DND-41 (cell line): ENCODE results near the gene SIGLEC8.
"Not testable (repeated sequence)": the region's sequence is repeated elsewhere in the genome, so short reads cannot be mapped to it uniquely, and the experiment has no call there.

ENCODE experiments used
- ATAC-seq: fragments of 200-7000 bp; cut with Tn5 transposase; 3 replicates; pipeline ENCODE4 v1.9.1; 2021; ENCODE audit warnings: low read depth; ENCODE audit not compliant: insufficient read depth
- DNase-seq: peaks from one replicate; pipeline ENCODE4 v3.0.0-alpha.2; 2020
- H2AFZ ChIP-seq: 2 replicates; pipeline ENCODE4 v1.6.0; 2012; ENCODE audit warnings: low read depth, low read length
- H3K27ac ChIP-seq: 2 replicates; pipeline ENCODE4 v1.5.1; 2012; ENCODE audit warnings: low read length, inconsistent platforms
- H3K27me3 ChIP-seq: fragments of 200-600 bp; sonication (generic); 2 replicates; pipeline ENCODE4 v1.6.0; 2012; ENCODE audit warnings: low read length, mild to moderate bottlenecking, inconsistent platforms; ENCODE audit not compliant: insufficient read depth, poor library complexity
- H3K36me3 ChIP-seq: 2 replicates; pipeline ENCODE4 v1.5.1; 2012; ENCODE audit warnings: low read length, inconsistent platforms; ENCODE audit not compliant: insufficient read depth
- H3K4me1 ChIP-seq: 2 replicates; pipeline ENCODE4 v1.5.1; 2012; ENCODE audit warnings: mild to moderate bottlenecking, low read length; ENCODE audit not compliant: insufficient read depth
- H3K4me2 ChIP-seq: 2 replicates; pipeline ENCODE4 v1.6.0; 2012; ENCODE audit warnings: mild to moderate bottlenecking, moderate library complexity, low read length, inconsistent platforms; ENCODE audit not compliant: insufficient read depth
- H3K4me3 ChIP-seq, 2 experiments: fragments of 200-600 bp in 1 of 2; shearing (Covaris generic) in 1 of 2; 2 replicates each; pipeline ENCODE4 v1.5.1; 2012 to 2016; ENCODE audit warnings: inconsistent platforms in 2 of 2, low read length in 2 of 2, mild to moderate bottlenecking in 2 of 2, low read depth in 1 of 2, moderate library complexity in 1 of 2
- H3K79me2 ChIP-seq: 2 replicates; pipeline ENCODE4 v1.6.0; 2012; ENCODE audit warnings: low read length, inconsistent platforms; ENCODE audit not compliant: insufficient read depth
- H3K9ac ChIP-seq: 2 replicates; pipeline ENCODE4 v1.6.0; 2012; ENCODE audit warnings: low read depth, mild to moderate bottlenecking, inconsistent platforms, low read length, moderate library complexity
- H3K9me3 ChIP-seq: 2 replicates; pipeline ENCODE4 v1.5.1; 2012; ENCODE audit warnings: low read length, moderate library complexity, mild to moderate bottlenecking, inconsistent platforms; ENCODE audit not compliant: insufficient read depth, severe bottlenecking
- H4K20me1 ChIP-seq: 2 replicates; pipeline ENCODE4 v1.6.0; 2012; ENCODE audit warnings: low read length; ENCODE audit not compliant: insufficient read depth
- EZH2 ChIP-seq: IDR thresholded peaks from 3 replicates; pipeline ENCODE4 v1.6.1; 2012; ENCODE audit warnings: borderline replicate concordance, low read depth, mild to moderate bottlenecking, moderate library complexity, low read length, inconsistent platforms; ENCODE audit not compliant: severe bottlenecking
- TF ChIP-seq, protein P1 (sequence below): IDR thresholded peaks from 2 replicates; pipeline ENCODE4 v1.5.1; 2012; ENCODE audit warnings: borderline replicate concordance, low read length, moderate library complexity, mild to moderate bottlenecking; ENCODE audit not compliant: poor library complexity, severe bottlenecking; ENCODE audit errors: extremely low read depth

Gene SIGLEC8

DNA sequence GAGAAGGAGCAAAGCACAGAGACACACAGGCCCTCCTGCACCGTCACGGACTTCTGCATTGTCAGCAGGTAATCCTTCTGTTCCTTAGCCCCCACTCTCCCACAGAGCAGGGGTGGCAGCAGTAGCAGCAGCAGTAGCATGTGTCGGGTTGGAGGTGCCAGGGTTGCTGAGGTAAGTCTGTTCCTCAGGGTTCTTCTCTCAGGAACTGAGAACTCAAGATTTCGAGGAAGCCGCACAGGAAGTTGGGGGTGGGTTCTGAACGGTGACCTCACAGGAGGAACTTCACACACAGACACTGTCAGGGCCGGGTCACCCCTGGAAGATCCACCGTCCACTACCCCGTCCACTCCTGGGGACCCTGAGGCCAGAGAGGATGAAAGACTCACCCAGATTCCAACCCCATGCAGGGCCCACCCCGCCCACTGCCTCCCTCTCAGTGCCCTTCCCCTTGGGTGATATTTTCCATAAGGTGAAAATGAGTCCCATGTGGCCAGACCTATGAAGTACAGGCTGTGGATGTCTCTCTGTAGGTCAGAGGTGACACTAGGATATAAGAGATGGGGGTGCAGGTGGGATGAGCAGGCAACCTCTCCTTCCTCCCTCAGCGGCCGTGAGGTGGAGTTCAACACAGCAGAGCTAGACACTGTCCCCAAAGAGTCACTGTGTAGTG, 43.5 kb upstream of the SIGLEC8 start, which contains the start of gene SIGLEC12:
SIGLEC12 (minus strand) TSS at position 207 of the 670 bp plus-strand sequence; CDS start at position 140, 67 bp downstream.
- Histone ChIP-seq H3K79me2 (no peaks in the 10 kb centered on the region), H3K27me3 (no peaks in the 10 kb centered on the region), H4K20me1 (no peaks in the 10 kb centered on the region), H3K4me2 (no peak within 1 kb of the TSS), H2AFZ (no peak within 1 kb of the TSS), H3K9me3 (no peaks in the 10 kb centered on the region), H3K27ac (no peak within 1 kb of the TSS), H3K9ac (no peak within 1 kb of the TSS), H3K4me1 (no peaks in the 10 kb centered on the region), H3K36me3 (no peaks in the 10 kb centered on the region), H3K4me3 (no peak within 1 kb of the TSS)
- DNase-seq (peak; percentile 6), ATAC-seq (no peak)
- TF ChIP-seq, protein P1, sequence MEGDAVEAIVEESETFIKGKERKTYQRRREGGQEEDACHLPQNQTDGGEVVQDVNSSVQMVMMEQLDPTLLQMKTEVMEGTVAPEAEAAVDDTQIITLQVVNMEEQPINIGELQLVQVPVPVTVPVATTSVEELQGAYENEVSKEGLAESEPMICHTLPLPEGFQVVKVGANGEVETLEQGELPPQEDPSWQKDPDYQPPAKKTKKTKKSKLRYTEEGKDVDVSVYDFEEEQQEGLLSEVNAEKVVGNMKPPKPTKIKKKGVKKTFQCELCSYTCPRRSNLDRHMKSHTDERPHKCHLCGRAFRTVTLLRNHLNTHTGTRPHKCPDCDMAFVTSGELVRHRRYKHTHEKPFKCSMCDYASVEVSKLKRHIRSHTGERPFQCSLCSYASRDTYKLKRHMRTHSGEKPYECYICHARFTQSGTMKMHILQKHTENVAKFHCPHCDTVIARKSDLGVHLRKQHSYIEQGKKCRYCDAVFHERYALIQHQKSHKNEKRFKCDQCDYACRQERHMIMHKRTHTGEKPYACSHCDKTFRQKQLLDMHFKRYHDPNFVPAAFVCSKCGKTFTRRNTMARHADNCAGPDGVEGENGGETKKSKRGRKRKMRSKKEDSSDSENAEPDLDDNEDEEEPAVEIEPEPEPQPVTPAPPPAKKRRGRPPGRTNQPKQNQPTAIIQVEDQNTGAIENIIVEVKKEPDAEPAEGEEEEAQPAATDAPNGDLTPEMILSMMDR, result no peak
- TF ChIP-seq EZH2, result no peak

- not testable (repeated sequence) for H3K27me3 ChIP-seq, H4K20me1 ChIP-seq, H3K27ac ChIP-seq, H3K36me3 ChIP-seq, H3K4me2 ChIP-seq, H3K9me3 ChIP-seq, ATAC-seq, H3K4me1 ChIP-seq, H3K4me3 ChIP-seq, H2AFZ ChIP-seq, H3K79me2 ChIP-seq, H3K9ac ChIP-seq, DNase-seq
Measured at GRCh38 chr19:51500931-51501330, 42.7 kb upstream of the SIGLEC8 start.

GRCh38 chr19:51497666-51498065, 39.4 kb upstream of the SIGLEC8 start:
- Histone ChIP-seq H2AFZ (no peak overlapping the region), H3K4me2 (no peak overlapping the region), H3K4me3 (no peak overlapping the region), H3K27ac (no peak overlapping the region), H3K4me1 (no peaks in the 10 kb centered on the region), H3K79me2 (no peaks in the 10 kb centered on the region), H3K9ac (no peak overlapping the region), H4K20me1 (no peaks in the 10 kb centered on the region), H3K27me3 (no peaks in the 10 kb centered on the region), H3K36me3 (no peaks in the 10 kb centered on the region), H3K9me3 (no peaks in the 10 kb centered on the region)
- DNase-seq (no peak), ATAC-seq (no peak)
- TF ChIP-seq EZH2, result no peak
- TF ChIP-seq, protein P1, result no peak

- Histone ChIP-seq H3K36me3 (no peaks in the 10 kb centered on the region), H4K20me1 (no peaks in the 10 kb centered on the region), H3K9ac (no peak overlapping the region), H3K27me3 (peaks cover 4% of the 10 kb centered on the region), H3K4me2 (no peak overlapping the region), H3K4me1 (no peaks in the 10 kb centered on the region), H3K9me3 (no peaks in the 10 kb centered on the region), H2AFZ (no peak overlapping the region), H3K79me2 (no peaks in the 10 kb centered on the region), H3K4me3 (no peak overlapping the region), H3K27ac (no peak overlapping the region)
- no peak for ATAC-seq
- TF ChIP-seq, protein P1, result no peak
- no peak for TF ChIP-seq EZH2
- no peak for DNase-seq
Measured at GRCh38 chr19:51493776-51494175, 35.5 kb upstream of the SIGLEC8 start.
